ENCODE data around the gene SLC16A10. TPM values are rescaled to one million over a fixed set of nuclear protein-coding genes. Genes with fewer than 3 reads are reported as not detected.

SLC16A10 gene
- total and polyA plus RNA-seq, 2 of the 4 experiments (the other 2 are of a cell fraction): not detected

GRCh38 chr6:111185954-111186353 lies 98.7 kb downstream of the SLC16A10 start:
- Histone ChIP-seq H2AK9ac (replicated peaks; ENCODE audit: low read depth, low read length, poor library complexity) (no peak overlapping the region), H3K56ac (ENCODE audit: extremely low read depth, insufficient read depth, low read length) (no peak overlapping the region), H3K14ac (replicated peaks; ENCODE audit: low read depth, low read length) (no peak overlapping the region), H4K20me1 (ENCODE audit: insufficient read depth, low read length) (no peaks in the 10 kb centered on the region), H3K4me1 (ENCODE audit: control insufficient read depth, insufficient read depth, low read length) (no peaks in the 10 kb centered on the region), H3K4ac (ENCODE audit: low read depth, low read length) (no peak overlapping the region), H3K36me3 (ENCODE audit: control insufficient read depth, insufficient read depth, low read length) (no peaks in the 10 kb centered on the region), H2BK5ac (ENCODE audit: low read depth, low read length, poor library complexity, severe bottlenecking) (no peak overlapping the region), H3K79me1 (ENCODE audit: low read depth in 1 of 2, low read length in 2 of 2) (no peaks in the 10 kb centered on the region), H3K9ac (ENCODE audit: low read depth, low read length) (no peak overlapping the region), H3K18ac (ENCODE audit: low read depth, low read length) (no peak overlapping the region), H2BK20ac (ENCODE audit: low read depth, low read length) (no peak overlapping the region), H4K5ac (ENCODE audit: low read depth, low read length) (no peak overlapping the region), H3K4me2 (ENCODE audit: low read depth, low read length) (no peak overlapping the region), H2AK5ac (ENCODE audit: low read depth, low read length) (no peak overlapping the region), H2AFZ (replicated peaks; ENCODE audit: low read length, poor library complexity) (no peak overlapping the region), H4K91ac (ENCODE audit: insufficient read depth, low read depth, low read length) (no peak overlapping the region), H3K27me3 (ENCODE audit: control insufficient read depth, insufficient read depth, low read length) (peaks cover 9% of the 10 kb centered on the region), H4K8ac (ENCODE audit: low read depth in 2 of 2, low read length in 2 of 2) (no peak overlapping the region), H3K9me3 (ENCODE audit: control insufficient read depth, insufficient read depth, low read length) (no peaks in the 10 kb centered on the region), H3K4me3 (ENCODE audit: insufficient read depth, low read depth, low read length) (no peak overlapping the region), H3K27ac (ENCODE audit: insufficient read depth, low read length) (no peak overlapping the region), H3K9me1 (ENCODE audit: insufficient read depth, low read length) (no peaks in the 10 kb centered on the region), H3K23ac (ENCODE audit: low read depth, low read length) (no peak overlapping the region), H2BK15ac (ENCODE audit: low read depth, low read length) (no peak overlapping the region), H2BK120ac (ENCODE audit: low read depth, low read length) (no peak overlapping the region)
- ChIA-PET POLR2A (ENCODE audit: unreplicated experiment) (no interaction called here), CTCF (no interaction called here)
- no TSS peak for BruUV-seq (replicated peaks)
- dilution Hi-C loops (cut with HindIII; ENCODE audit: low sequenced_read_pairs, unreplicated experiment) (no loop called here), in situ Hi-C loops (cut with MboI; ENCODE audit: low sequenced_read_pairs) (no loop called here), intact Hi-C loops (cut with micrococcal nuclease) (no loop called here)
- DNase-seq: no peak
- ATAC-seq (ENCODE audit: low read depth): no peak
- TF ChIP-seq MAZ (IDR thresholded peaks at IDR 0.05; ENCODE audit: borderline replicate concordance, low read depth, low read length) (no peak), RFX5 (IDR thresholded peaks at IDR 0.05; ENCODE audit: low read depth, low read length) (no peak), CHD1 (IDR thresholded peaks at IDR 0.05; ENCODE audit: low read depth, low read length) (no peak), NFE2L2 (IDR thresholded peaks at IDR 0.05; ENCODE audit: low read depth, low read length) (no peak), POLR2A (IDR thresholded peaks at IDR 0.05; ENCODE audit: low read depth, low read length) (no peak), SMC3 (IDR thresholded peaks at IDR 0.05; ENCODE audit: low read depth, low read length) (no peak), RCOR1 (IDR thresholded peaks at IDR 0.05; ENCODE audit: insufficient replicate concordance, low read length) (no peak), CEBPB (IDR thresholded peaks at IDR 0.05; ENCODE audit: low read depth, low read length) (no peak)
- TF ChIP-seq, protein P1, sequence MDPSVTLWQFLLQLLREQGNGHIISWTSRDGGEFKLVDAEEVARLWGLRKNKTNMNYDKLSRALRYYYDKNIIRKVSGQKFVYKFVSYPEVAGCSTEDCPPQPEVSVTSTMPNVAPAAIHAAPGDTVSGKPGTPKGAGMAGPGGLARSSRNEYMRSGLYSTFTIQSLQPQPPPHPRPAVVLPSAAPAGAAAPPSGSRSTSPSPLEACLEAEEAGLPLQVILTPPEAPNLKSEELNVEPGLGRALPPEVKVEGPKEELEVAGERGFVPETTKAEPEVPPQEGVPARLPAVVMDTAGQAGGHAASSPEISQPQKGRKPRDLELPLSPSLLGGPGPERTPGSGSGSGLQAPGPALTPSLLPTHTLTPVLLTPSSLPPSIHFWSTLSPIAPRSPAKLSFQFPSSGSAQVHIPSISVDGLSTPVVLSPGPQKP (IDR thresholded peaks at IDR 0.05; ENCODE audit: borderline replicate concordance, low read depth, low read length): no peak
- no CpG with 5 or more reads among the region's 2 CpGs for WGBS, 2 experiments (ENCODE audit: extremely low coverage in 2 of 2, insufficient read length in 1 of 2)
